Measurements from ENCODE around the gene MED8.

Gene MED8

DNA sequence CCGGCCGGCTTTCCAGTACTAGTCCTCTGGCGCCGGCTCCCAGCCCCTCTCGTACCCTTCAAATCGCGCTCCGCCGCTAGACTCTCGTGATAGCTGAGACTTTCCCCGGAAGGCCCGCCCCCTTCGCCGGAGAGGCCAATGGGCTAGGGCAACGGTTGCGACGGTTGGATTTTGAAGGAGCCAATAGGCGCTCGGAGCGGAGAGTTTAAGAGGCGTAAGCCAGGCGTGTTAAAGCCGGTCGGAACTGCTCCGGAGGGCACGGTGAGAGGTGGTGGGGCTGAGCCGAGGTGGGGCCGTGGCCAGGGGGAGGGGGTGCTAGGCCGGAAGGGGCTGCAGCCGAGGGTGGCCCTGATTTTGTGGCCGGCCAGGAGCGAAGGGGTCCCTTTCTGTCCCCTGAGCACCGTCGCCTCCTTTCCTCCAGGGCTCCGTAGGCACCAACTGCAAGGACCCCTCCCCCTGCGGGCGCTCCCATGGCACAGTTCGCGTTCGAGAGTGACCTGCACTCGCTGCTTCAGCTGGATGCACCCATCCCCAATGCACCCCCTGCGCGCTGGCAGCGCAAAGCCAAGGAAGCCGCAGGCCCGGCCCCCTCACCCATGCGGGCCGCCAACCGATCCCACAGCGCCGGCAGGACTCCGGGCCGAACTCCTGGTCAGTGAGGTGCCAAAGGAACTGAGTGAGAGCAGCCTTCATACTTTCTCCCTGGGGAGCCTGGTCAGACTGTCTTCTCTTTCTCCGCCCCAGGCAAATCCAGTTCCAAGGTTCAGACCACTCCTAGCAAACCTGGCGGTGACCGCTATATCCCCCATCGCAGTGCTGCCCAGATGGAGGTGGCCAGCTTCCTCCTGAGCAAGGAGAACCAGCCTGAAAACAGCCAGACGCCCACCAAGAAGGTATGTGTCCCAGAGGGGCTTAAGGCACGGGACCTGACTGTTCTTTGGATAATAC, 30.6 kb downstream of the MED8 start, which contains the start of gene CDC20:
Gene CDC20, plus strand, starts transcription at position 236 of the 948 bp plus-strand sequence. Its CDS starts 235 bp downstream, at position 471.
- DNase-seq = peak; percentile 99 to 100 (median 99)

- peak in 2 of 4 experiments; percentile 60 to 71 for DNase-seq
Observed at GRCh38 chr1:43358121-43358745, 31.4 kb downstream of the MED8 start.

- no peak for DNase-seq
Observed at GRCh38 chr1:43357251-43357650, 32.3 kb downstream of the MED8 start.

GRCh38 chr1:43354936-43355335, 34.7 kb downstream of the MED8 start:
- no peak for DNase-seq

DNA sequence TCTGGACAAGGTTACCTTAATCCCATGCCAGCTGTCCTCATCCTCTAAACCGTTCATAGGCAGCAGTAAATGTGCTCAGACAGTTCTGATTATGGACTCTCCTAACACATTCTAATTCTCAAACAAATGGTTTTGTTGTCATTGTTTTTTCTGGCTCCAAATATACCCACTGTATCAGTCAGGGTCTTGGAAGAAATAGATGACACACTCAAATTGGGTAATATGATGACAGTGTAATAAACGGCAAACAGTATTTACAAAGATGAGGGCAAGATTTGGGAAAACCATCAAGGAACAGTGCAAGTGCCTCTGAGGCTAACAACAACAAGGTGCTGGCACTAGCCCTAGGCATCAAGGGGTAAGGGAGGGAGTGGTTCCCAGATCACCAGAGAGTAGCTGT, 35.1 kb downstream of the MED8 start:
- no peak for DNase-seq

- DNase-seq = peak; percentile 20 to 38 (median 24)
Observed at GRCh38 chr1:43352881-43353280, 36.7 kb downstream of the MED8 start.

GRCh38 chr1:43352351-43352705, 37.3 kb downstream of the MED8 start:
- no peak for DNase-seq

- DNase-seq = no peak
Observed at GRCh38 chr1:43351421-43352350, 37.9 kb downstream of the MED8 start.

DNA sequence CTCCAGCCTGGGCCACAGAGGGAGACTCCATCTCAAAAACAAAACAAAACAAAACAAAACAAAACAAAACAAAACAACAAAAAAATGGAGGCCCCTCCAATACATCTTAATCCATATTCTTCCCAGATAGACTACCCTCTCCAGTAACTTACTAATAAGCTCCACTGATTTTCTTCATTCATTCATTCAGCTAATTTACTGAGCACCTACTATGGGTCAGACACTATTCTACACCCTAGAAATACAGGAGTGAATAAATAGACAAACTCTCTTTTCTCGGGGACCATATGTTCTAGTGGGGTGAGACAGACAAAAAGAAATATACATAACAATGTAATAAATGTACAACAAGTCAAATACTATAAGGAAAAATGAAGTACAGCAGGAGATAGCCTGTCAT, 38.6 kb downstream of the MED8 start:
- no peak for DNase-seq

- DNase-seq = no peak
Observed at GRCh38 chr1:43349594-43350306, 39.9 kb downstream of the MED8 start.

DNA sequence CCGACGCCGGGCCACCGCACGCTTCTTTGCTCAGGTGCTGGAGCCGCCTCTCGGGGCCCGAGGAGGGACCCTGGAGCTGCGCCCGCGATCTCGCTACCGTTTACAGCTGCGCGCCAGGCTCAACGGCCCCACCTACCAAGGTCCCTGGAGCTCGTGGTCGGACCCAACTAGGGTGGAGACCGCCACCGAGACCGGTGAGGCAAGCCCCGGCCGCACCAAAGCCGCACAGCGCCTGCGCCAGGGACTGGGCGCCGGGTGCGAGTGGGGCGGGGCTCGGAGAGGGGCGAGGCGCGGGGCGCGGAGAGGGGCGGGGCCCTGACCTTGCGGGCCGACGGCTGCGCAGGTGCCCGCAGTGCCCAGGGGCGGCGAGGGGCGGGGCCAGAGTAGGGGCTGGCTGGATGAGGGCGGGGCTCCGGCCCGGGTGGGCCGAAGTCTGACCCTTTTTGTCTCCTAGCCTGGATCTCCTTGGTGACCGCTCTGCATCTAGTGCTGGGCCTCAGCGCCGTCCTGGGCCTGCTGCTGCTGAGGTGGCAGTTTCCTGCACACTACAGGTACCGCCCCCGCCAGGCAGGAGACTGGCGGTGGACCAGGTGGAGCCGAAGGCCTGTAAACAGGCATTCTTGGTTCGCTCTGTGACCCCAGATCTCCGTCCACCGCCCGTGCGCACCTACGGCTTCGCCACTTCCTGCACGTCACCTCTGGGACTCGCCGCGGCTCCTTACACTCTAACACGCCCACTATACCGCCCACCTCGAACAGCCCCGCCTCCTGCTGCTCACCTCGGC, 40.6 kb downstream of the MED8 start:
- peak in 2 of 4 experiments; percentile 23 to 27 for DNase-seq

DNA sequence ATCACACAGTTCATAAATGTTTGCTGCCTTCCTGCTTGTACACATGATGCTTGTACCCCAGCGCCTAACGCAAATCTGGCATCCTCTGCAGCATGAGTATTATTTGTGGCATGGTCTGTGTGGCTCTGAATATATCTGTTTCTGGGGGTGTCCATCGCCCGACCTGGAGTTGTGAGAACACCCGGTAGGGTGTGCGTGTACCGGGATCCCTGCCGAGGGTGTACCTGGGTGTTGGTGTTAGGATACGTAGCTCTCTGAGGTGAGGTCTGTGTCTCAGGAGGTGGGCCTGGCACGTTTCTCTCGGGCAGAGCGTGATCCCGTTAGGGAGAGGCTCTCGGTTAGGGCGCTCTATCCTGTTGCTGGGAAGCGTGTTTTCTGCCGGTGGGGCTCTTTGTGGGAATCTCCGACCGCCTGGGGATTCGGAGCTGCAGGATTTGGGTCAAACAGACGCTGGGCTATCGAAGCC, 41.2 kb downstream of the MED8 start:
- no peak for DNase-seq

DNA sequence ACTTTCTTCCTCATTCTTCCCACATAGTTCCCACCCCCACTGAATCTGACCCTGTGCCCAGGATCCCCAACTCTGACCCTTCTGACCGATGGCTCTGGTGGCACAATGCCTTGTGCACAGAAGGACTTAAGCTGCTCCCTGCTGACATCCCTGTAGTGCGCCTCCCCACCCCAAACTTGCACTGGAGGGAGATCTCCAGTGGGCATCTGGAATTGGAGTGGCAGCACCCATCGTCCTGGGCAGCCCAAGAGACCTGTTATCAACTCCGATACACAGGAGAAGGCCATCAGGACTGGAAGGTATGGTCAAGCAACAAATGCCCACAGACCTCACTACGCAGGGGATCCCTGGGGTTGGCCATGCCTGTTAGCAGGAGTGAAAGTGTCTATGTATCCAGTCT, 43.0 kb downstream of the MED8 start:
- no peak for DNase-seq

GRCh38 chr1:43345120-43345519, 44.5 kb downstream of the MED8 start:
- DNase-seq = peak in 3 of 4 experiments; percentile 40 to 65 (median 51)

- DNase-seq = no peak
Observed at GRCh38 chr1:43344267-43344850, 45.2 kb downstream of the MED8 start.

DNA sequence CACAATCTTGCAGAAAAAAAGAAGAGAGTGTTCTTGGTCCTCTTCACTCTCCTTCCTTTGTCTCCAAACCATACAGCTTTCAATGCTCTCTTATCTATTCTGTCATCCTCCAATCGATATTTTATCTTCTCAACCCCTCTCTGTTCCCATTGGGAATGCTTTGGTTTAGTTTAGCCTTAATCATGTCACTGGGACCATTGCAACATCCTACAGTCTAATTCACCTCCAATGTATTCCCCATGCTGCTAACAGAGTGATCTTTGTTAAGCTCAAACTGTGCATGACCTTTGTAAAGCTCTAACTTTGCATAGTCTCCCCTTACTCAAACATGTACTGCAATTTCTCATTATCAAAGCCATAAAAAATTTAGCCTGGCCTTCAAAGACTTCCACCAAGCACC, 49.0 kb downstream of the MED8 start:
- no peak for DNase-seq

GRCh38 chr1:43339584-43340232, 49.9 kb downstream of the MED8 start:
- DNase-seq = no peak

DNA sequence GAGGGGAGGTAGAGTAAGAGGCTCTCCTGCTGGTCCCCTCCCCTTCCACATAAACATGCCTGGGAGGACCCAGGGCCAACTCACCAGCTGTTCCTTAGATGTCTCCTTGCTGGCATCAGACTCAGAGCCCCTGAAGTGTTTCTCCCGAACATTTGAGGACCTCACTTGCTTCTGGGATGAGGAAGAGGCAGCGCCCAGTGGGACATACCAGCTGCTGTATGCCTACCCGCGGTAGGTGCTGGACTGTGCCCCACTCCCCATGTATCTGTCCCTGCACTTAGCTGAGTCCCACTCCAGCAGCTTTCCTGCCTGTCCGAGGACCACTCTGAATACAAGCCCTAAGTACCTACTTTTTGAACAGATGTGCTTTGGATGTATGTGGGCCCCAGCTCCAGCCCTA, 51.6 kb downstream of the MED8 start:
- no peak for DNase-seq

GRCh38 chr1:43337588-43337987, 52.0 kb downstream of the MED8 start, which contains the start of gene MPL:
TSS of gene MPL (plus strand) at chr1:43337818. CDS start at chr1:43337849, 31 bp downstream.
- no peak for DNase-seq
